A204.1 (cell line): ENCODE measurements around the gene ACYP2.
"Not testable (repeated sequence)": the region's sequence is repeated elsewhere in the genome, so short reads cannot be mapped to it uniquely, and the experiment has no call there.

Experiments
- FAIRE-seq: peaks from 2 replicates; lab custom pipeline; 2012; peaks lifted over from hg19 to GRCh38; lab: Jason Lieb, UNC

ACYP2 gene

GRCh38 chr2:54099370-54099769, 16.0 kb upstream of the ACYP2 start:
- no peak for FAIRE-seq

GRCh38 chr2:54099829-54100585, 15.4 kb upstream of the ACYP2 start:
- no peak for FAIRE-seq

DNA sequence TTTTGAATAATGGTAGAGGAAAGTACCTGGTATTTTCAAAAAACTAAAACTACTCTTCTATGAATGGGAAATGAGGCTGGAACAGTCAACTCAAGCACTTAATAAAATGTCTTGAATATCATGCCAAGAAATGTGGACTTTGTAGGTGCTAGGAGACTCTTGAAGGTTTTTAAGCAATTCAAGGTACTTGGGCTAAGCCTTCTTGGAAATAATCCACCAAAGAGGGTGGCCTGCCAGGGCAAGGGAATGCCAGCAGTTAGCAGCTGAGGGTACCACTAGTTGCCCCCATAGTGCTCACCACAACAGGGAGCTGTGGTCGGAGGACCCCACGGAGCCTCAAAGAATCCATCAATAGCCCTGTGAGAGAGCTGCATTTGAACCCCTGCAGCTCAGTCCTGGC, 14.6 kb upstream of the ACYP2 start:
- FAIRE-seq, result no peak

GRCh38 chr2:54103454-54104314, 11.7 kb upstream of the ACYP2 start:
- FAIRE-seq, result no peak

DNA sequence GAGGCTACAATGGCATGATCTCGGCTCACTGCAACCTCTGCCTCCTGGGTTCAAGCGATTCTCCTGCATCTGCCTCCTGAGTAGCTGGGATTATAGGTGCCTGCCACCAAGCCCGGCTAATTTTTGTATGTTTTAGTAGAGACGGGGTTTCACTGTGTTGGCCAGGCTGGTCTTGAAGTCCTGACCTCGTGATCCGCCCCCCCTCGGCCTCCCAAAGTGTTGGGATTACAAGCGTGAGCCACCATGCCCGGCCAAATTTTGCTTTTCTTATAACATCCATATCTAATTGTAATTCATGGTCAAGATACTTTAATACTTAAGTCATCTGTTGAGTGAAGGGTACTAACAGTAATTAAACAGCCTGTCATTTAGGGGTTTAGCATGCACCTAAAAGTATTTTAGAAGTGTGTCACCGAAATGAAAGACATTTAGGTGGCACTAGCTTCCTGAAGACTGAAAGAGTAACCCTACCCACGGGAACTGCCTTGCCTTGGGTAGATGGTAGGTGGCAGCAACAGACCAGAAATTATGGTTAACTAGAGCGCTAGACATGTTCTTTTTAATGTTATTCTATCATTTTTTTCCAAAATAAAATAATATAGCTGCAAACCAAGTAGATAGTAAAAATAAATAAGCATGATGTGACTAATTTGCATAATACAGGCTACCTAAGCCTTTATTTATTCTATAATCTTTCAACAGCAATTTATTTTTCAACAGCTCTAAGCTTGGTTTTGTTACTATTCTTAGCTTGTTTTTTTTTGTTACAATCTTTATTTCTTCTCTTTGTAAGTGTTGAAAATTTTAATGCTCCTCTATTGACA, 8.6 kb upstream of the ACYP2 start:
- FAIRE-seq, result peak; percentile 95

DNA sequence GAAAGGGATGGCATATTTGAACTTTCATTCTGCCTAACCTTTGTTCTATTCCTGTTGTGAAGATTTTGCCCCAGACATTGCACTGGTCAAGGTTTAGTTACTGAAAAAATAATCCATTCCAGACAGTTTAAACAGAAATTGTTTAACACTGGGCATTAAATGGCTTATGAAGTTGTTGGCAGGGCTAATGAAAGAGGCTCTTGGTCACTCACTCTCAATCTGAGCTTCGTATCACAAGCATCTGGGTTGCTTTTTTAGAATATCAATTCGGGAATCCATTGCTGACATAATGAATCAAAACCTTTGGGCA, 8.0 kb upstream of the ACYP2 start:
- no peak for FAIRE-seq

- no peak for FAIRE-seq
Observed at GRCh38 chr2:54107903-54108615, 7.4 kb upstream of the ACYP2 start.

- no peak for FAIRE-seq
Observed at GRCh38 chr2:54109848-54110247, 5.6 kb upstream of the ACYP2 start.

- not testable (repeated sequence) for FAIRE-seq
Observed at GRCh38 chr2:54114479-54114878, 936 bp upstream of the ACYP2 start.

DNA sequence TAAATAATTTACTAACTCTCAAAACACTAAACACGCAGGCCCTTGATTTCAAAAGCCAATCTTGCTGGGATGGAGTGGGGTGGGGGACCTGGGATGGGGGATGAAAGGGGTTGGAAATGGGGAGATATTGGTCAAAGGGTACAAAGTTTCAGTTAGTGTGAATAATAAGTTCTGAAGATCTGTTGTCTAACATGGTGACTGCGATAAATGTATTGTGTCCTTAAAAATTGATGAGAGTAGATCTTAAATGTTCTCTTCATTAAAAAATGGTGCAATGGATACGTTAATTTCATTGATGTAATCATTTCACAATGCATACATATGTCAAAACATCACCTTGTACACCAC, 505 bp upstream of the ACYP2 start:
- FAIRE-seq, result no peak

- not testable (repeated sequence) for FAIRE-seq
Observed at GRCh38 chr2:54116598-54116997, 1.2 kb downstream of the ACYP2 start.

- no peak for FAIRE-seq
Observed at GRCh38 chr2:54120950-54121349, 5.5 kb downstream of the ACYP2 start.

DNA sequence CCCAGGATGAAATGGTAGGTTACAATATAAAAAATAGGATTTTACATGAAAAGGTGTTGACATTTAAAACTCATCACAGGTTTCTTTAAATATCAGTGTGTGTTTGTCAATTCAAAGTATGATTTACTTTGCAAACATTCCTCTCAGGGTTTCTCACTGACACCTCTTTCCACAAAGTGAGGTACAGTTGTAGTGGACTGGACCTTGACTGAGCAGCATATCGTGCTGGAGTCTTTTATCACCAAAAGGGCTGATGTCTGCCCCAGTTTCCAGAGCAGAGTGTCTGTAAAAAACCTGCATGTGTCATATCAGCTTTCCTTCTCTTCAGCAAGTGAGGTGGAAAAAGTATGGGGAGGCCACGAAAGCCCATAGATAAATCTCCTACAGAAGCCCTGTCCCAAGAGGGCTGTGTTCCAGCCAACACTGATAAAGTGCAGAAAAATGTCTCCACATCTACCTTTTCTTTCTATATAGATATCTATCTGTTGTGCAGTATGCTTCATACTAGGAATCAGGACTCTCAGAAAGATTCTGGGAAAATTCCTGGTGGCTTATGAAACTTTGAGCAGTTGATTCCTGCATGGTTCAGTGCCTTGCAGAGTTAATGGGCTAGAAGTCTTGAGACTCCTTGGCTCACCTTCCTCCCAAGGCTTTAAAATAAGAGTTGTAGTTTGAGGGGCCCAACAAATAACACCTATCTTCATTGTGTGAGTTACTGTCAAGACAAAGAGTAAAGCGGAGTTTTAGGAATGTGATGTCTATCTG, 6.9 kb downstream of the ACYP2 start:
- FAIRE-seq, result no peak

DNA sequence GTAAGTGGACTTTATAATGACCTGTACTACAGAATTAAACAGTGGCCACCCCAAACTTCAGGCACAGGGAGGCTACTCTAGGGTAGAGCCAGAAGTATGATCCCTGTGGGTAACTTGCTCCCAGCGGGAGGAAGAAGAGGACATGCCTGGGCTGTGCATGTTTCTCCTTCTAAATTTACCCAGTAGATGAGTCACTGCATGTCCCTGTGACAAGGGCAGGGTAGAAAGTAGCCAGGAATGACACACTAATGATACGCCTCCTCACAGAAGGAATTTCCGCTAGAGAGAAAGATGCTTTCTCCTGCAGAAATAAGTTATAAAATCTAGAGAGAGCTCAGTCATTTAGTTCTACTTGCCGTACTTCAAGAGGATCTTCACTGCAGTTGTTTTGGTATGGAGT, 7.5 kb downstream of the ACYP2 start:
- FAIRE-seq, result no peak

GRCh38 chr2:54127174-54127573, 11.8 kb downstream of the ACYP2 start:
- FAIRE-seq, result not testable (repeated sequence)

GRCh38 chr2:54133056-54133455, 17.6 kb downstream of the ACYP2 start:
- FAIRE-seq, result no peak

DNA sequence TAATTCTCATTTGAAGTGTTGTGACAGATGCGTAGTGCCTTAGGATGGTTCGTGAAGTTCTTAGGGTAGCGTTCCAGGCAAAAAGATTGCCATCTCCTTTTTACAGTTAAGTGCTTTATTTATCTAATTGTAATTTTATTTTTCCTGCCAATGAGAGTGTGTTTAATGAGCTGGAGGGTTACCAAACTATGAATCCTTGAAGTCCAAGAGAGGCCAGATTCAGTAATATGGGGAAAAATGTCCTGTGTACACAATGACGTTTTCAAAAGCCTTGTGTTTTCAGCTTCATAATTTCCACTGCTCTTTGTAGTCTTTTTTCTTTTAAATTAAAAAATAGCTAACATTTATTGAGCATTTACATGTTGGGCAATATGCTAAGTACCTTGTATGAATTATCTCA, 23.8 kb downstream of the ACYP2 start:
- FAIRE-seq, result no peak

GRCh38 chr2:54143780-54144179, 28.4 kb downstream of the ACYP2 start:
- FAIRE-seq, result no peak

DNA sequence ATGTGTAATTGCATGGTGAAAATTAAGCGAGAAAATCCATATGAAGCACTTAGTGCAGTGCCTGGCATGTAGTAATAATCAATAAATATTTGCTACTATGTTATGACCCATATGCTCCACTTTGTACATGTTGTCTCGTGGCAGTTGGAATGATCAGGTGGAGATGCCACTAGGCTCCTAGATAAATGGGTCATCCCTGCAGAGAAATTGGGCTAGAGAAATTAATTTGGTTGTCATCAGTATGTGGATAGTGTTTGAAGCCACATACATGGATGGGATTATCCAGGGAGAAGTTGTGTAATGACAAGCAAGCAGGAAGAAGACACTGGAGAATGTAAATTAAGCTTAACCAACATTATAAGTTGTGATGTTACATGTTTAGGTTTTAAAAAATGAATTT, 33.0 kb downstream of the ACYP2 start:
- no peak for FAIRE-seq

DNA sequence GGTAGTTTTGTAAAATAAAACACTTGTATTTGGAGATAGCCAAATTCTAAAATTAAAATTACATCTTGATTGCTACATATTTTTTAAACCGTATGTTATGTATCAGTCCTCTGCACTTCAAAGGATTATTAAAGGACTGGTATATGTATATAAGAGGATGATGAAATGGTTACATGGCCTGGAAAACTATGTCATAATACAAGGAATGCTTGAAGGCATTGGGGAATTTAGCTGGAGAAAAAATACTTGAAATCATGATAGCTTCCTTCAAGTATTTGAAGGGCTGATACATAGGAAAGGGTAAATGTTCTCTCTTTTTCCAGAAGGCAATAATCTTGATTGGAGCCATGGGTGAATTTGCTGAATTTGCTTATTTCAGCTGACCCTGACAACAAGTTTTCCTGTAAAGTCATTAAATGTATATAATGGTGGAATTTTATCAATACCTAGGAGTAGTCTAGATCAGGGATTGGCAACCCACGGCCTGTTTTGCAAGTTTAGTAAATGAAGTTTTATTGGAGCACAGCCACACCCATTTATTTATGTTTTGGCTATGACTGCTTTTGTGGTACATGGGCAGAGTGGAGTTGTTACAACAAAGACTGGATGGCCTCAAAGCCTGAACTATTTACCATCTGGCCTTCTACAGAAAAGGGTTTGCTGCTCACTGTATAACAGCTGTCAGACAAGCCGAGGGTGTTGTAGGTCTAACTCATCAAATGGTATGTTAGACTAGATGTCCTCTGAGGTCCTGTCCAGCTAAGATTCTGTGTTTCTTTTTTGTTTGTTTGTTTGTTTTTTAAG, 34.4 kb downstream of the ACYP2 start:
- no peak for FAIRE-seq

DNA sequence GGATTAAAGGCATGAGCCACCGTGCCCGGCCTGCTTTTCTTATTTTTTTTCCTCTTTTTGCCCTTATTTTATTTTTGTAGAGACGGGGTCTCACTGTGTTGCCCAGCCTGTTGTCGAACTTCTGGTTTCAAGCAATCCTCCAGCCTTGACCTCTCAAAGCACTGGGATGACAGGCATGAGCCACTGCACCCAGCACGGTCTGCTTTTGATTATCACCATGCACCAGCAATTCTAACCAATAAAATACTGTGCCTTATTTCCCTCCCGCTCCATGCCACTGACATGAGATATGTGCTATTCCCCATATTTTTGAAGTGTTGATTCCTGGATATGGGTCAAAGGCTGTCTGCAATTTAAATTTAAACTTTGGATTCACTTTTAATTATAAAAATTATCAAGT, 42.9 kb downstream of the ACYP2 start:
- FAIRE-seq, result no peak
